ENCODE results near the gene LSM12. TPM values are rescaled to one million over a fixed set of nuclear protein-coding genes. Genes with fewer than 3 reads are reported as not detected.

Gene LSM12
- total and polyA plus RNA-seq, 2 of the 8 experiments (the other 6 are each of a cell fraction or from before 2014, with no cell fraction given) = 69.8 to 142 TPM

GRCh38 chr17:44111777-44112176 is 45.3 kb upstream of the LSM12 start:
- peak overlapping the region in 1 of 4 experiments; percentile 45; a peak in 2 of 8 replicates for H3K4me3 ChIP-seq (ENCODE audit: extremely low read depth in 1 of 4, insufficient read depth in 2 of 4, low read depth in 3 of 4, low read length in 4 of 4)
- H3K79me1 ChIP-seq (ENCODE audit: low read depth, low read length) = peaks cover 27% of the 10 kb centered on the region
- peak overlapping the region; percentile 8; the same call in 1 of the 2 replicates for H2AK5ac ChIP-seq (ENCODE audit: low read depth, low read length)
- H4K20me1 ChIP-seq (replicated peaks in 1 of 2; ENCODE audit: control insufficient read depth in 1 of 2, insufficient read depth in 2 of 2, low read length in 2 of 2) = peaks cover 10 to 21% of the 10 kb centered on the region in 2 experiments
- no peak overlapping the region for H3K23ac ChIP-seq (ENCODE audit: insufficient read length)
- WGBS, 2 experiments (ENCODE audit: extremely low coverage in 1 of 2, insufficient coverage in 1 of 2, insufficient read length in 1 of 2, insufficient replicate concordance in 2 of 2, low coverage in 1 of 2, low lambda C conversion rate in 2 of 2, missing lambda C conversion rate in 1 of 2) = 90% methylated on average over 3 of the region's 3 CpGs; no CpG with 5 or more reads in 1 of the 2 experiments
- no peak overlapping the region for H2BK120ac ChIP-seq (replicated peaks; ENCODE audit: low read depth, low read length)
- H3K27me3 ChIP-seq (replicated peaks in 1 of 4; ENCODE audit: control insufficient read depth in 3 of 4, extremely low read depth in 1 of 4, insufficient read depth in 3 of 4, low read length in 3 of 4) = no peaks in the 10 kb centered on the region; a peak in 1 of 7 replicates
- no peaks in the 10 kb centered on the region; the same call in 1 of the 2 replicates for H3K23me2 ChIP-seq (ENCODE audit: low read depth, low read length)
- POLR2A ChIA-PET (ENCODE audit: partially characterized antibody) = interaction anchor here (0.7 to 3.4 kb wide), 8 partner anchors 9 to 94 kb away, joined by 3 to 24 read pairs (median 3); partner anchors contain the start of genes ASB16 and HDAC5
- no peak overlapping the region for H3K56ac ChIP-seq (replicated peaks; ENCODE audit: insufficient read length, low read depth, low read length)
- H3K27ac ChIP-seq (ENCODE audit: low read depth, low read length) = no peak overlapping the region
- no peak overlapping the region for H4K8ac ChIP-seq (ENCODE audit: extremely low read depth, insufficient read depth, low read length)
- DNase-seq (ENCODE audit: low read depth in 1 of 2, low spot score in 2 of 2) (no peak), FAIRE-seq (no peak)
- no peaks in the 10 kb centered on the region for H3K9me3 ChIP-seq (ENCODE audit: insufficient read depth in 2 of 2, low read depth in 1 of 2, low read length in 1 of 2)
- no peak overlapping the region for H3K14ac ChIP-seq (ENCODE audit: insufficient read length)
- peak overlapping the region; percentile 52 to 85 for H3K4me2 ChIP-seq (ENCODE audit: insufficient read depth in 1 of 2, low read depth in 2 of 2, low read length in 2 of 2)
- H4K91ac ChIP-seq (replicated peaks; ENCODE audit: insufficient read length, low read length) = no peak overlapping the region
- no peak overlapping the region; the same call in 1 of the 2 replicates for H3K18ac ChIP-seq (ENCODE audit: extremely low read depth, low read length)
- peak overlapping the region; percentile 35 for H2BK12ac ChIP-seq (ENCODE audit: low read depth, low read length)
- H2AFZ ChIP-seq (ENCODE audit: low read length) = no peak overlapping the region
- no peak overlapping the region for H3K9ac ChIP-seq (replicated peaks in 1 of 4; ENCODE audit: extremely low read depth in 1 of 4, low read depth in 3 of 4, low read length in 3 of 4)
- CTCF ChIA-PET (ENCODE audit: partially characterized antibody) = interaction anchor here (0.8 to 34.4 kb wide), 7 partner anchors 2 to 162 kb away, joined by 3 to 638 read pairs (median 5); partner anchors contain the start of gene HDAC5
- peak overlapping the region; percentile 75 for H2BK5ac ChIP-seq (ENCODE audit: low read depth, low read length)
- no peak overlapping the region for H3K4ac ChIP-seq (replicated peaks; ENCODE audit: insufficient read length, low read depth, low read length)
- H4K5ac ChIP-seq (ENCODE audit: insufficient read length, low read depth, low read length) = no peak overlapping the region
- peaks cover 0 to 2% (median 0%) of the 10 kb centered on the region in 4 experiments; a peak in 4 of 8 replicates for H3K36me3 ChIP-seq (ENCODE audit: control insufficient read depth in 2 of 4, insufficient read depth in 4 of 4, low read length in 3 of 4)
- no peak overlapping the region for H2BK15ac ChIP-seq (ENCODE audit: low read length)
- peaks cover 0 to 29% (median 25%) of the 10 kb centered on the region in 4 experiments; a peak in 6 of 7 replicates for H3K4me1 ChIP-seq (replicated peaks in 1 of 4; ENCODE audit: control insufficient read depth in 3 of 4, insufficient read depth in 4 of 4, low read length in 3 of 4)
- H3K79me2 ChIP-seq (ENCODE audit: control insufficient read depth in 1 of 2, insufficient read depth in 2 of 2, low read length in 2 of 2) = peaks cover 0 to 49% of the 10 kb centered on the region in 2 experiments; a peak in 2 of 4 replicates
- peak overlapping the region; percentile 38; the same call in 1 of the 2 replicates for H2BK20ac ChIP-seq (ENCODE audit: low read length)
- no peak for TF ChIP-seq RBBP5 (IDR thresholded peaks at IDR 0.05; ENCODE audit: borderline replicate concordance, low read depth, low read length)
- TF ChIP-seq ATF2 (IDR thresholded peaks at IDR 0.05; ENCODE audit: low read length) = no peak
- TF ChIP-seq MAX (IDR thresholded peaks at IDR 0.05) = no peak
- TF ChIP-seq JUN (IDR thresholded peaks at IDR 0.05; ENCODE audit: low read depth, low read length) = no peak
- no peak for TF ChIP-seq SRF (IDR thresholded peaks at IDR 0.05; ENCODE audit: low read depth, low read length)
- TF ChIP-seq GABPA (IDR thresholded peaks at IDR 0.05; ENCODE audit: borderline replicate concordance, insufficient read depth, low read length) = no peak
- TF ChIP-seq TEAD4 (IDR thresholded peaks at IDR 0.05; ENCODE audit: low read depth, low read length) = no peak
- no peak for TF ChIP-seq YY1 (IDR thresholded peaks at IDR 0.05; ENCODE audit: low read depth, low read length)
- TF ChIP-seq SP1 (IDR thresholded peaks at IDR 0.05; ENCODE audit: low read depth, low read length) = no peak
- TF ChIP-seq CHD2 (IDR thresholded peaks at IDR 0.05; ENCODE audit: low read length) = no peak
- no peak for TF ChIP-seq CTBP2 (IDR thresholded peaks at IDR 0.05; ENCODE audit: borderline replicate concordance, insufficient read depth, insufficient read length, low read length)
- TF ChIP-seq SP2 (IDR thresholded peaks at IDR 0.05; ENCODE audit: low read length) = no peak

Measured in H1 (cell line).